ENCODE results near the gene NMNAT3.

Gene NMNAT3

GRCh38 chr3:139561255-139561817, 116.4 kb downstream of the NMNAT3 start:
- Histone ChIP-seq H3K79me2 (ENCODE audit: insufficient read depth, low read length) (no peaks in the 10 kb centered on the region), H3F3A (ENCODE audit: insufficient read depth, low read length) (no peaks in the 10 kb centered on the region), H3K36me3 (ENCODE audit: insufficient read depth, low read length) (no peaks in the 10 kb centered on the region), H3K4me2 (ENCODE audit: low read length) (no peak overlapping the region), H3K4me3 (ENCODE audit: low read depth, low read length, poor library complexity, severe bottlenecking) (no peak overlapping the region), H3K9me3 (ENCODE audit: low read length) (no peaks in the 10 kb centered on the region), H3K4me1 (ENCODE audit: insufficient read depth, low read length, severe bottlenecking) (no peaks in the 10 kb centered on the region), H2AFZ (ENCODE audit: low read length) (no peak overlapping the region), H4K20me1 (ENCODE audit: insufficient read depth, low read length) (no peaks in the 10 kb centered on the region), H3K9me2 (ENCODE audit: low read depth, low read length) (no peaks in the 10 kb centered on the region), H3K27ac (ENCODE audit: low read depth, low read length, poor library complexity, severe bottlenecking) (no peak overlapping the region), H3K27me3 (ENCODE audit: insufficient read depth, low read length) (0 out of 2 replicates have a peak, but pooled peaks cover 3% of the 10 kb centered on the region), H3K9ac (ENCODE audit: low read length) (no peak overlapping the region)
- TF ChIP-seq EZH2 (IDR thresholded peaks at IDR 0.05; ENCODE audit: borderline replicate concordance, low read length): no peak
- TF ChIP-seq, protein P1, sequence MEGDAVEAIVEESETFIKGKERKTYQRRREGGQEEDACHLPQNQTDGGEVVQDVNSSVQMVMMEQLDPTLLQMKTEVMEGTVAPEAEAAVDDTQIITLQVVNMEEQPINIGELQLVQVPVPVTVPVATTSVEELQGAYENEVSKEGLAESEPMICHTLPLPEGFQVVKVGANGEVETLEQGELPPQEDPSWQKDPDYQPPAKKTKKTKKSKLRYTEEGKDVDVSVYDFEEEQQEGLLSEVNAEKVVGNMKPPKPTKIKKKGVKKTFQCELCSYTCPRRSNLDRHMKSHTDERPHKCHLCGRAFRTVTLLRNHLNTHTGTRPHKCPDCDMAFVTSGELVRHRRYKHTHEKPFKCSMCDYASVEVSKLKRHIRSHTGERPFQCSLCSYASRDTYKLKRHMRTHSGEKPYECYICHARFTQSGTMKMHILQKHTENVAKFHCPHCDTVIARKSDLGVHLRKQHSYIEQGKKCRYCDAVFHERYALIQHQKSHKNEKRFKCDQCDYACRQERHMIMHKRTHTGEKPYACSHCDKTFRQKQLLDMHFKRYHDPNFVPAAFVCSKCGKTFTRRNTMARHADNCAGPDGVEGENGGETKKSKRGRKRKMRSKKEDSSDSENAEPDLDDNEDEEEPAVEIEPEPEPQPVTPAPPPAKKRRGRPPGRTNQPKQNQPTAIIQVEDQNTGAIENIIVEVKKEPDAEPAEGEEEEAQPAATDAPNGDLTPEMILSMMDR (IDR thresholded peaks at IDR 0.05; ENCODE audit: low read length): no peak

DNA sequence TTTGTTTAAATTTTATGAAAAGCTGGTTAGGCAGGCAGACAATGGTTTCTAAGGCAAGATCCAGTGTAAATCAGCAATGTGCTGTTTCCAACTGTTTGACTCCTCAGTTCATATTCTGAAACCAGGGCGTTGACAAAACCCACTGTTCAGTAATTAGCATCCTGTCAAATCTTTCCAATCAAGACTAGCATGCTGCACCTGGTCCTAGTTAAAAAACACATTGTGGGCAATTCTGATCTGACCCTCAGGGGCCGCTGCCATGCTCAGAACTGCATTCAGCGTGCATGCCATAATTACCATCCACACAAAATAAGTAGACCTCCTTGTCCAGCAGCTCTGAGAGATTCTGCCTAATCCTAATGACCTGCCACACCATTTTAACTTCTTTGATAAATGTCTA, 117.4 kb downstream of the NMNAT3 start:
- H3K27ac ChIP-seq (ENCODE audit: low read depth, low read length, poor library complexity, severe bottlenecking): no peak overlapping the region
- no peaks in the 10 kb centered on the region for H3K4me1 ChIP-seq (ENCODE audit: insufficient read depth, low read length, severe bottlenecking)
- H3K4me2 ChIP-seq (ENCODE audit: low read length): no peak overlapping the region
- H4K20me1 ChIP-seq (ENCODE audit: insufficient read depth, low read length): no peaks in the 10 kb centered on the region
- H3K27me3 ChIP-seq (ENCODE audit: insufficient read depth, low read length): 0 out of 2 replicates have a peak, but pooled peaks cover 3% of the 10 kb centered on the region
- no peaks in the 10 kb centered on the region for H3K79me2 ChIP-seq (ENCODE audit: insufficient read depth, low read length)
- H3K36me3 ChIP-seq (ENCODE audit: insufficient read depth, low read length): no peaks in the 10 kb centered on the region
- no peak overlapping the region for H3K9ac ChIP-seq (ENCODE audit: low read length)
- H3K4me3 ChIP-seq (ENCODE audit: low read depth, low read length, poor library complexity, severe bottlenecking): no peak overlapping the region
- no peaks in the 10 kb centered on the region for H3K9me2 ChIP-seq (ENCODE audit: low read depth, low read length)
- H3K9me3 ChIP-seq (ENCODE audit: low read length): no peaks in the 10 kb centered on the region
- no peaks in the 10 kb centered on the region for H3F3A ChIP-seq (ENCODE audit: insufficient read depth, low read length)
- TF ChIP-seq EZH2 (IDR thresholded peaks at IDR 0.05; ENCODE audit: borderline replicate concordance, low read length): no peak
- TF ChIP-seq, protein P1 (IDR thresholded peaks at IDR 0.05; ENCODE audit: low read length): no peak
- H2AFZ ChIP-seq (ENCODE audit: low read length): no peak overlapping the region

GRCh38 chr3:139559541-139559940, 118.2 kb downstream of the NMNAT3 start:
- H3K4me2 ChIP-seq (ENCODE audit: low read length): no peak overlapping the region
- no peaks in the 10 kb centered on the region for H3K79me2 ChIP-seq (ENCODE audit: insufficient read depth, low read length)
- no peaks in the 10 kb centered on the region for H3F3A ChIP-seq (ENCODE audit: insufficient read depth, low read length)
- H4K20me1 ChIP-seq (ENCODE audit: insufficient read depth, low read length): no peaks in the 10 kb centered on the region
- H3K9ac ChIP-seq (ENCODE audit: low read length): no peak overlapping the region
- H2AFZ ChIP-seq (ENCODE audit: low read length): no peak overlapping the region
- H3K4me1 ChIP-seq (ENCODE audit: insufficient read depth, low read length, severe bottlenecking): no peaks in the 10 kb centered on the region
- H3K4me3 ChIP-seq (ENCODE audit: low read depth, low read length, poor library complexity, severe bottlenecking): no peak overlapping the region
- H3K27ac ChIP-seq (ENCODE audit: low read depth, low read length, poor library complexity, severe bottlenecking): no peak overlapping the region
- no peaks in the 10 kb centered on the region for H3K36me3 ChIP-seq (ENCODE audit: insufficient read depth, low read length)
- TF ChIP-seq EZH2 (IDR thresholded peaks at IDR 0.05; ENCODE audit: borderline replicate concordance, low read length): no peak
- TF ChIP-seq, protein P1 (IDR thresholded peaks at IDR 0.05; ENCODE audit: low read length): no peak
- H3K9me3 ChIP-seq (ENCODE audit: low read length): no peaks in the 10 kb centered on the region
- H3K9me2 ChIP-seq (ENCODE audit: low read depth, low read length): no peaks in the 10 kb centered on the region
- H3K27me3 ChIP-seq (ENCODE audit: insufficient read depth, low read length): 0 out of 2 replicates have a peak, but pooled peaks cover 3% of the 10 kb centered on the region

Measured in OCI-LY1 (cell line).